TTC549 (cell line): ENCODE measurements around the gene DNAJC22.
"Not testable (repeated sequence)": the region's sequence is repeated elsewhere in the genome, so short reads cannot be mapped to it uniquely, and the experiment has no call there.

Experiments used
- FAIRE-seq: peaks from 2 replicates; lab custom pipeline; 2012; peaks lifted over from hg19 to GRCh38; lab: Jason Lieb, UNC

DNAJC22 gene

DNA sequence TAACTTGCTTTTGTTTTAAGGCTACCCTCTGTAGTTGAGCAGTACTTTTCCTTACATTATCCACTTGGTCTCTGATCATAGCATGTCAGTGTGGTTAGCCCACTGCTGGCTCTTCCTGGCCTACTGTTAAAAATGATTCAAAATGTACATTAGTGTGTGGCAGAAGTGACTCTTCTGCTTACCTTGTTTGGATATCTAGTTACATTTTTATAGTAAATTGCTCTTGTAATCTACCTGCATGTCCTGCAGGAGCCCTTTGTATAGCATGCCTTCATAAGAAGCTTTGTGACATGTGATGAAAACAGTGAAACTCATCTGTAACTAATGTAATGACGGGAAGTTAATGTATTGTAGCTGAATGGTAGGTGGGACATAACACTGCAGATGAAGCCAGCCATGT lies 28.7 kb downstream of the DNAJC22 start:
- no peak for FAIRE-seq

DNA sequence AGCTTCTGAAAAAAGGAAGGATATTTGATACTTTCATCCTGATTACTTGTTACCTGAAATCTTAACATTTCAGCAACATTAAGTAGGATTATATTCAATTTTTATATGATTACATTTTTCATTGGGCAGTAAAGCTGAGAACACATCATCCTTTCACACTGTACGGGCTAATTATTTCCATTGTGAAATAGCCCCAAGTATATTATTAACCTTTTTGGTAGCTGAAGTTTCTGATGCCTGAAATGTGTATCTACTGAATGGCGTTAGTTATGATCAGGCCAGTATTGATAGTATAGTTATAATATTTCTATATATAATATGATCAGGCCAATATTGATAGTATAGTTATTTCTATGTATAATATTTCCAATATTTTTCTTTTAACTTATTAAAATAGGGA lies 30.7 kb downstream of the DNAJC22 start:
- FAIRE-seq: no peak

DNA sequence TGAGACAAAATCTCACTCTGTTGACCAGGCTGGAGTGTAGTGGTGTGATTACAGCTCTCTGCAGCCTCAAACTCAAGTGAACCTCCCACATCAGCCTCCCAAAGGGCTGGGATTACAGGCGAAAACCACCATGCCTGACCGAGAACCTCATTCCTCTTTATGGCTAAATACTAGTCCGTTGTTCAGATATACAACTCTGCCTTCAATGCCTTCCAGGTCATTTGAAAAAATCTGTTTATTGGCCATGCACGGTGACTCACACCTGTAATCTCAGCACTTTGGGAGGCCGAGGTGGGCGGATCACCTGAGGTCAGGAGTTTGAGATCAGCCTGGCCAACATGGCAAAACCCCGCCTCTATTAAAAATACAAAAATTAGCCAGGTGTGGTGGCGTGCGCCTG lies 33.5 kb downstream of the DNAJC22 start:
- FAIRE-seq: not testable (repeated sequence)

DNA sequence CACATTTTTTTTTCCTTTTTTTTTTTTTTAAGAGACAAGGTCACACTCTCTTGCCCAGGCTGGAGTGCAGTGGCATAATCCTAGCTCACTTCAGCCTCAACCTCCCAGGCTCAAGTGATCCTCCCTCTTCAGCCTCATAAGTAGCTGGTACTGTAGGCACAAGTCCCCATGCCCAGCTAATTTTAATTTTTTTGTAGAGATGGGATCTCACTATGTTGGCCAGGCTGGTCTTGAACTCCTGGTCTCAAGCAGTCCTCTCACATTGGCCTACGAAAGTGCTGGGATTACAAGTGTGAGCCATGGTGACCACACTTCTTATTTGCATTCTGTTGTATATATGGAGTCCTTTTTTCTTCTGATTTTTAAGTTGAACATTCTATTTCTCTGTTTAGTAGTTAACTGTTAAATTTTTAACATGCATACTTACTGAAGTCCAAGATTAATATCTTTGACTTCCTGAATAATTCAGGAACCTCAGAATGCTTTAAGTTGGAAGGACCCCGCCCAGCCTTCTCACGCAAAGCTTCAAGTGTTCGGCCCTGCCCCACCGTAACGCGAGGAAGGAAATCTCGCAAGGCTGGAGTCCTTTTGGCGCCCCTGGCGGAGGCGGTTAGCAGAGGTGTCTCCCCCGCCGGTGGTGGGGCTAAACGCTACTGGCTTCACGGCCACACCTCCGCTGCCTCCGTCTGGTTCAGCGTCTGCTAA lies 42.1 kb downstream of the DNAJC22 start:
- FAIRE-seq: no peak

DNA sequence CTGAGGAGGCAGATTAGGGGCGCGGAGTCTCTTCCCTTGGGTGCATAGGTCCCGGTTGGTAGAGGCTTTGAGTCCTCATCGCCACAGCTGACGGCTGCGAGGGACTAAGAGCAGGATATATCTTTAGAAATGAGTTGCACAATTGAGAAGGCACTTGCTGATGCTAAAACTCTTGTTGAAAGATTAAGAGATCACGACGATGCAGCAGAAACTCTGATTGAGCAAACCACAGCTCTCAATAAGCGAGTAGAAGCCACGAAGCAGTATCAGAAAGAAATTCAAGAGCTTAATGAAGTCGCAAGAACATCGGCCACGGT lies 42.7 kb downstream of the DNAJC22 start:
- FAIRE-seq: no peak

DNA sequence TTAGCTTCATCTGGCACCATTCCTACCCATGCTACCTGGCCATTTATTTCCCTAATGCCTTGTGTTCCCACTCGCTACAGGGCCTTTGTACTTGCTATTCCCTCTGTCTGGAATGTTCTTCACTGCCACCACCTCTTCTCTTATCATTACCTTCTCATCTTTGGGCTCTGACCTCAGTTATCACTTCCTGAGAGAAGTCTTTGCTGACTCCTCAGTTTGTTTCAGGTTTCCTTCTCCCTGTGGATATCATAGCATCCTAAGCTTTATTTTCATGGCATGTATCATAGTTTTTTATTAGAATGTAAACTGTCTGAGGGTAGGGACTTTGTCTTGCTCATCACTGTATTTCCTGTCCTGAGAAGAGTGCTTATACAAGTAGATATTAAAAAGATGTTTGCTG lies 50.3 kb downstream of the DNAJC22 start:
- no peak for FAIRE-seq

DNA sequence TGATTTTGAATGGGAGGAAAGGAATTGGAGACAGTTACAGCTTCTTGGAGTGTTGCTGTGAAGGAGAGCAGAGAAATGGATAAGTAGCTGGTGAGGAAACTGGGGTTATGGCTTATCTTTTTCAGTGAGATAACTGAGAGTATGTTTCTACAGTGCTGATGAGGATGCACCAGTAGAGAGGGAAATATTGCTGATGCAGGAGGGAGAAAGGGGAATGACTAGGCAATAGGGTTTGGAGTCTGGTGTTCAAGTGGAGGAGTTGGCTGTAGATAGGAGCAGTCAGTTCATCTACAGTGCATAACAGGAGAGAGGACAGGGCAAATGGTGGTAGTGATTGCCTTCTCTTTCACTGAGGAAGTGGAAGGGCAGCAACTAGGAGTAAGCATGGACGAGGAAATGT lies 53.6 kb downstream of the DNAJC22 start:
- no peak for FAIRE-seq
